Measurements from ENCODE around the gene DOCK9. TPM values are rescaled to one million over a fixed set of nuclear protein-coding genes. Genes with fewer than 3 reads are reported as not detected.

Gene DOCK9
- total RNA-seq, 1 donor from 2014 or later = 56.3 TPM

DNA sequence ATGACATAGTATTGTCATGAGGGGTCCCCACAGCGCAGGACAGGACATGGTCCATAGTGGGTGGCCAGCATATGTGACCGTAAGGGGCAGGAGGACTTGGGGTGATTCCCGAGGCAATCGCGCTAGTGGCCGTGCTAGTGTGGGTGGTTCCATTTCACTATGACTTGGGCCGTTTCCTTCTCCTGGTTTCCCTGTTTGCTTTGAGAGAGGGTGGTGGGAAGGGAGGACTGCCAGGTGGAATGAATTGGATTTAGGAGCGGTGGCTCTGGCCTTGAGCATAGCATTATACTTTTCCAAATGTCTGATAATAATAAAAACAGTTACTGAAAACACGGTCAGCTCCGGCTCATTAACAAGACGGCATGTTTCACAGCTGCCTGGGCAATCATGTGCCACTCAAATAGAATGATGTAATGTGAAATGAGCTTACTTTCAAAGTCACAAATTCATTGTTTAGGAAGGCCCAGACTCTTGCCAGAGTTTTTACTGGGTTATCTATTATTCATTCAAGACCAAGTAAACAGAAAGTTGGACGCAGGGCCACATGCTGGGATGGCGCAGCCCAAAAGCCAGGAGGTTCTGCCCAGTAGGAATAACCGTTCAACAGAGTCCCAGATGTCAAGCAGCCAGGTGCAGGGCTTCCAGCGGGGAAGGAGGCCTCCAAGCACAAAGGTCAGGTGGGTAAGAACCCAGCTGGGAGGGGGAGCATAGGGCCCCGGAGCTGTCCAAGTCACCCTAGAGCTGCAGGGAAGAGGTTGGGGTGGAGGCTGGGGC is 205.8 kb downstream of the DOCK9 start:
- Mint-ChIP-seq H3K9me3 (ENCODE audit: unreplicated experiment) (peaks cover 15% of the 10 kb centered on the region), H3K4me1 (ENCODE audit: low read depth, unreplicated experiment) (peaks cover 6% of the 10 kb centered on the region), H3K4me3 (ENCODE audit: unreplicated experiment) (no peak overlapping the region), H3K27ac (ENCODE audit: unreplicated experiment) (no peak overlapping the region), H3K27me3 (ENCODE audit: low read depth, unreplicated experiment) (peaks cover 5% of the 10 kb centered on the region), H3K36me3 (ENCODE audit: low read depth, unreplicated experiment) (peaks cover 2% of the 10 kb centered on the region)
- no peaks in the 10 kb centered on the region for H3K36me3 ChIP-seq (ENCODE audit: insufficient read depth, low read length)
- no peak overlapping the region for H3K9ac ChIP-seq (ENCODE audit: low read length)
- H3K27ac ChIP-seq (ENCODE audit: low read depth, low read length) = no peak overlapping the region
- no peak overlapping the region for H2AFZ ChIP-seq (ENCODE audit: low read depth, low read length)
- peaks cover 4% of the 10 kb centered on the region for H3K27me3 ChIP-seq (ENCODE audit: insufficient read depth, low read length)
- H3K79me2 ChIP-seq (ENCODE audit: insufficient read depth, low read length) = no peaks in the 10 kb centered on the region
- H3K4me2 ChIP-seq (ENCODE audit: low read length) = no peak overlapping the region
- TF ChIP-seq, protein P1, sequence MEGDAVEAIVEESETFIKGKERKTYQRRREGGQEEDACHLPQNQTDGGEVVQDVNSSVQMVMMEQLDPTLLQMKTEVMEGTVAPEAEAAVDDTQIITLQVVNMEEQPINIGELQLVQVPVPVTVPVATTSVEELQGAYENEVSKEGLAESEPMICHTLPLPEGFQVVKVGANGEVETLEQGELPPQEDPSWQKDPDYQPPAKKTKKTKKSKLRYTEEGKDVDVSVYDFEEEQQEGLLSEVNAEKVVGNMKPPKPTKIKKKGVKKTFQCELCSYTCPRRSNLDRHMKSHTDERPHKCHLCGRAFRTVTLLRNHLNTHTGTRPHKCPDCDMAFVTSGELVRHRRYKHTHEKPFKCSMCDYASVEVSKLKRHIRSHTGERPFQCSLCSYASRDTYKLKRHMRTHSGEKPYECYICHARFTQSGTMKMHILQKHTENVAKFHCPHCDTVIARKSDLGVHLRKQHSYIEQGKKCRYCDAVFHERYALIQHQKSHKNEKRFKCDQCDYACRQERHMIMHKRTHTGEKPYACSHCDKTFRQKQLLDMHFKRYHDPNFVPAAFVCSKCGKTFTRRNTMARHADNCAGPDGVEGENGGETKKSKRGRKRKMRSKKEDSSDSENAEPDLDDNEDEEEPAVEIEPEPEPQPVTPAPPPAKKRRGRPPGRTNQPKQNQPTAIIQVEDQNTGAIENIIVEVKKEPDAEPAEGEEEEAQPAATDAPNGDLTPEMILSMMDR (IDR thresholded peaks at IDR 0.05; ENCODE audit: insufficient read depth, low read depth, low read length) = no peak
- TF ChIP-seq EZH2 (IDR thresholded peaks at IDR 0.05; ENCODE audit: insufficient read depth, low read length) = no peak
- H4K20me1 ChIP-seq (ENCODE audit: insufficient read depth, low read length) = no peaks in the 10 kb centered on the region
- H3K4me3 ChIP-seq (ENCODE audit: insufficient read depth, low read depth, low read length) = no peak overlapping the region
- no peaks in the 10 kb centered on the region for H3K9me3 ChIP-seq (ENCODE audit: insufficient read depth, low read depth, low read length)
- FAIRE-seq (no peak), DNase-seq (ENCODE audit: low read depth) (no peak)
- H3K4me1 ChIP-seq (ENCODE audit: insufficient read depth, low read length) = peaks cover 8% of the 10 kb centered on the region

DNA sequence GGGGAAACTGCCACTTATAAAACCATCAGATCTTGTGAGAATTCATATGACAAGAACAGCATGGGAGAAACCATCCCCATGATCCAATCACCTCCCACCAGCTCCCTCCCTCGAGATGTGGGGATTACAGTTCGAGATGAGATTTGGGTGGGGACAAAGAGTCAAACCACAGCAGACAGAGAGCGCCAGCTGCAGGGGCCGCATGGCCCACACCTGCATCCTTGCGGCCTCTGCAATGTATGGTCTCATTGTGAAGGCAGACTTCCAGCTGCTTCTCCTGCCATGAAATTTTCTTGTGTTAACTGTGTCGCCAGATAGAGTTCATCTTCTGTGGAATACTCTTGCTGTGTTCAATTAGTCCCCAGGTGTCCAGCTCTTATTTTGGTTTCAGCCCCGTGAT is 208.1 kb downstream of the DOCK9 start:
- no peak overlapping the region for H3K4me3 Mint-ChIP-seq (ENCODE audit: unreplicated experiment)
- H3K4me1 ChIP-seq (ENCODE audit: insufficient read depth, low read length) = no peaks in the 10 kb centered on the region
- H3K9me3 ChIP-seq (ENCODE audit: insufficient read depth, low read depth, low read length) = no peaks in the 10 kb centered on the region
- no peak overlapping the region for H3K4me3 ChIP-seq (ENCODE audit: insufficient read depth, low read depth, low read length)
- H3K9me3 Mint-ChIP-seq (ENCODE audit: unreplicated experiment) = peaks cover 15% of the 10 kb centered on the region
- H2AFZ ChIP-seq (ENCODE audit: low read depth, low read length) = no peak overlapping the region
- no peak for FAIRE-seq
- peaks cover 2% of the 10 kb centered on the region for H3K36me3 Mint-ChIP-seq (ENCODE audit: low read depth, unreplicated experiment)
- no peak for TF ChIP-seq EZH2 (IDR thresholded peaks at IDR 0.05; ENCODE audit: insufficient read depth, low read length)
- TF ChIP-seq, protein P1 (IDR thresholded peaks at IDR 0.05; ENCODE audit: insufficient read depth, low read depth, low read length) = no peak
- H3K36me3 ChIP-seq (ENCODE audit: insufficient read depth, low read length) = no peaks in the 10 kb centered on the region
- DNase-seq (ENCODE audit: low read depth) = no peak
- peaks cover 13% of the 10 kb centered on the region for H3K27me3 Mint-ChIP-seq (ENCODE audit: low read depth, unreplicated experiment)
- H4K20me1 ChIP-seq (ENCODE audit: insufficient read depth, low read length) = no peaks in the 10 kb centered on the region
- H3K4me1 Mint-ChIP-seq (ENCODE audit: low read depth, unreplicated experiment) = no peaks in the 10 kb centered on the region
- H3K9ac ChIP-seq (ENCODE audit: low read length) = no peak overlapping the region
- peaks cover 10% of the 10 kb centered on the region for H3K27me3 ChIP-seq (ENCODE audit: insufficient read depth, low read length)
- no peaks in the 10 kb centered on the region for H3K79me2 ChIP-seq (ENCODE audit: insufficient read depth, low read length)
- H3K4me2 ChIP-seq (ENCODE audit: low read length) = no peak overlapping the region
- no peak overlapping the region for H3K27ac ChIP-seq (ENCODE audit: low read depth, low read length)
- no peak overlapping the region for H3K27ac Mint-ChIP-seq (ENCODE audit: unreplicated experiment)

DNA sequence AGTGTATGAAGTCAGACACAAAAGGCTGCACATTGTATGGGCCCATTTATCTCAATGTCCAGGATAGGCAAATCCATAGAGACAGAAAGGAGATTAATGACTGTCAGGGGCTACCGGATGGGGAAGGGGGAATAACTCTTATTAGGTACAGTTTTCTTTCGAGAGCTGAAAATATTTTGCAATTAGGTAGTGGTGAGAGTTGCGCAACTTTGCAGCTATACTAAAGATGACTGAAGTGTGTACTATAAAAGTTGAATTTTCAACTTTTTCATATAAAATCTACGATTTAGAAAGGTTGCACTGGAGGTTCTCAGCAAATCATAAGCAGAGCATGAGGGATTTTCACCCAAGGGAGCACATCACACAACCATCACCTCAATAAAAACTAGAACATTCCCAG is 209.3 kb downstream of the DOCK9 start:
- H3K27ac ChIP-seq (ENCODE audit: low read depth, low read length) = no peak overlapping the region
- peaks cover 2% of the 10 kb centered on the region for H3K36me3 Mint-ChIP-seq (ENCODE audit: low read depth, unreplicated experiment)
- H3K4me3 Mint-ChIP-seq (ENCODE audit: unreplicated experiment) = no peak overlapping the region
- H3K27me3 Mint-ChIP-seq (ENCODE audit: low read depth, unreplicated experiment) = peaks cover 15% of the 10 kb centered on the region
- H3K27ac Mint-ChIP-seq (ENCODE audit: unreplicated experiment) = no peak overlapping the region
- H4K20me1 ChIP-seq (ENCODE audit: insufficient read depth, low read length) = no peaks in the 10 kb centered on the region
- DNase-seq (ENCODE audit: low read depth) = no peak
- H3K27me3 ChIP-seq (ENCODE audit: insufficient read depth, low read length) = peaks cover 10% of the 10 kb centered on the region
- no peak for TF ChIP-seq EZH2 (IDR thresholded peaks at IDR 0.05; ENCODE audit: insufficient read depth, low read length)
- TF ChIP-seq, protein P1 (IDR thresholded peaks at IDR 0.05; ENCODE audit: insufficient read depth, low read depth, low read length) = no peak
- H3K4me3 ChIP-seq (ENCODE audit: insufficient read depth, low read depth, low read length) = no peak overlapping the region
- no peaks in the 10 kb centered on the region for H3K4me1 ChIP-seq (ENCODE audit: insufficient read depth, low read length)
- H3K79me2 ChIP-seq (ENCODE audit: insufficient read depth, low read length) = no peaks in the 10 kb centered on the region
- no peak overlapping the region for H3K9ac ChIP-seq (ENCODE audit: low read length)
- no peak overlapping the region for H3K4me2 ChIP-seq (ENCODE audit: low read length)
- FAIRE-seq = no peak
- H3K9me3 ChIP-seq (ENCODE audit: insufficient read depth, low read depth, low read length) = no peaks in the 10 kb centered on the region
- H2AFZ ChIP-seq (ENCODE audit: low read depth, low read length) = no peak overlapping the region
- no peaks in the 10 kb centered on the region for H3K4me1 Mint-ChIP-seq (ENCODE audit: low read depth, unreplicated experiment)
- peaks cover 14% of the 10 kb centered on the region for H3K9me3 Mint-ChIP-seq (ENCODE audit: unreplicated experiment)
- no peaks in the 10 kb centered on the region for H3K36me3 ChIP-seq (ENCODE audit: insufficient read depth, low read length)
